GM20000 (cell line): ENCODE data around the gene SCARB1.

ENCODE experiments used
- DNase-seq: peaks from one replicate; pipeline ENCODE4 v3.0.0; 2012; ENCODE audit warnings: low spot score
- TF ChIP-seq, protein P1 (sequence below): IDR thresholded peaks from 2 replicates; pipeline ENCODE4 v1.5.1; 2012; ENCODE audit warnings: mild to moderate bottlenecking, control low read depth; ENCODE audit errors: extremely low read depth, missing control alignments

Gene SCARB1

DNA sequence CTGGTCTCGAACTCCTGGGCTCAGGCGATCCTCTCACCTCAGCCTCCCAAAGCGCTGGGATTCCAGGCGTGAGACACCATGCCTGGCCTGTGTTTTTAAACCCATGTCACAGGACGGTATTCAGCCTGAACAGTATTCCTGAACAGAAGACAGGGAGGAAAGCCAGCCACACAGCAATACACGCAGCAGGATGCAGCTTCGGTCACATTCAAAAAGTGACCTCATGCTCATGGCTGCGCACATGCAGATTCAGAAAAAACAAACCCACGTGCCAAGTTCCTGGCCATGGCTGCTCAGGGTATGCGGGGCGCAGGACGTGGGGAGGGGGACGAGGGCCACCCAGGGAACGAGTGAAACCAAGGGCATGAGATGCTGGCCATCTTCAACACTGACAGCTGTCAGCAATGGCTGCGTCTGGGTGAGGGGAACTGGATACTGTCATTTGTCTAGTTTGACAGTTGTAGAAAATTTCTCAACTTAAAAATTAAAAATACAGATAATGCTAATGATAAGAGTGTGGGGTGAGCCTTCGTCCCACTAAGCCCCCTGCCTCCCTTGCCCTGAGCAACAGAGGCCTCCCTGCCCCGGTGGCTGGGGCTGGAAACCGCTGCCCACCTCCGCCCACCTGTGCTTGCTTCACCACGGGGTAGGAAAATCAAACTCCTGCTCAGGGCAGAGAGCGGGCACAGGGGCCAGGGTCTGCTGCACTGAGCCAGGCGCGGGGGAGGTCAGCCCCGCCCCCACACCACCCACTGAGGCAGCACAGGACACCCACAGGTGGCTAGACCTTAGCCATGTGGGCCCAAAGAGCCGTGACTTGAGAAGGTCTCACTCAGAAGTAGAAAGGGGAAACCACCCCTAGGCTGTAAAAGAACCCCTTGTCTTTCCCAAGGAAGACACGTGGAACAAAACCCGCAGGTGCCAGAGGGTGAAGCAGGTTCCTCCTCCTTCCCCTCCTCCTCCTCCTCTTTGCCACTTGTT is 84.2 kb downstream of the SCARB1 start:
- TF ChIP-seq, protein P1, sequence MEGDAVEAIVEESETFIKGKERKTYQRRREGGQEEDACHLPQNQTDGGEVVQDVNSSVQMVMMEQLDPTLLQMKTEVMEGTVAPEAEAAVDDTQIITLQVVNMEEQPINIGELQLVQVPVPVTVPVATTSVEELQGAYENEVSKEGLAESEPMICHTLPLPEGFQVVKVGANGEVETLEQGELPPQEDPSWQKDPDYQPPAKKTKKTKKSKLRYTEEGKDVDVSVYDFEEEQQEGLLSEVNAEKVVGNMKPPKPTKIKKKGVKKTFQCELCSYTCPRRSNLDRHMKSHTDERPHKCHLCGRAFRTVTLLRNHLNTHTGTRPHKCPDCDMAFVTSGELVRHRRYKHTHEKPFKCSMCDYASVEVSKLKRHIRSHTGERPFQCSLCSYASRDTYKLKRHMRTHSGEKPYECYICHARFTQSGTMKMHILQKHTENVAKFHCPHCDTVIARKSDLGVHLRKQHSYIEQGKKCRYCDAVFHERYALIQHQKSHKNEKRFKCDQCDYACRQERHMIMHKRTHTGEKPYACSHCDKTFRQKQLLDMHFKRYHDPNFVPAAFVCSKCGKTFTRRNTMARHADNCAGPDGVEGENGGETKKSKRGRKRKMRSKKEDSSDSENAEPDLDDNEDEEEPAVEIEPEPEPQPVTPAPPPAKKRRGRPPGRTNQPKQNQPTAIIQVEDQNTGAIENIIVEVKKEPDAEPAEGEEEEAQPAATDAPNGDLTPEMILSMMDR: no peak

DNA sequence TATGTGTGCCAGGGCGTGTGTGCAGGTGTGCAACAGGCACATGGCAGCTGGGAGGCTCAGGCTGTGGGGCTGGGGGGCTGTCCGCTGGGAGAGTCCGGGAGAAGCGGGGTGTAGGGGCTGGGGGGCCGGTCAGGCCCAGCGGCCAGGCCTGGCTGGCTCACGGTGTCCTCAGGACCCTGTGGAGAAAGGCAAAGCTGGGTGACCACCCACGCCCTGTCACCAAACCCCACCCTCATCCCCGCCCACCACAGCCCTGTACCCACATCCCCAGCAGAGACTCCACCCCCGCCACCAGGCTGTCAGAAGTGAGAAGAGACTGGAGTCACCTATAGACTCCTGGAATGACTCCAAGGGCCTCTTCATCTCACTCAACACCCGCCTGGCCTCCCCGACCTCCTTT is 85.3 kb downstream of the SCARB1 start:
- TF ChIP-seq, protein P1: no peak
- DNase-seq: no peak

More for the DNA sequence above, 84.2 kb downstream of the SCARB1 start:
- DNase-seq: peak; percentile 67

DNA sequence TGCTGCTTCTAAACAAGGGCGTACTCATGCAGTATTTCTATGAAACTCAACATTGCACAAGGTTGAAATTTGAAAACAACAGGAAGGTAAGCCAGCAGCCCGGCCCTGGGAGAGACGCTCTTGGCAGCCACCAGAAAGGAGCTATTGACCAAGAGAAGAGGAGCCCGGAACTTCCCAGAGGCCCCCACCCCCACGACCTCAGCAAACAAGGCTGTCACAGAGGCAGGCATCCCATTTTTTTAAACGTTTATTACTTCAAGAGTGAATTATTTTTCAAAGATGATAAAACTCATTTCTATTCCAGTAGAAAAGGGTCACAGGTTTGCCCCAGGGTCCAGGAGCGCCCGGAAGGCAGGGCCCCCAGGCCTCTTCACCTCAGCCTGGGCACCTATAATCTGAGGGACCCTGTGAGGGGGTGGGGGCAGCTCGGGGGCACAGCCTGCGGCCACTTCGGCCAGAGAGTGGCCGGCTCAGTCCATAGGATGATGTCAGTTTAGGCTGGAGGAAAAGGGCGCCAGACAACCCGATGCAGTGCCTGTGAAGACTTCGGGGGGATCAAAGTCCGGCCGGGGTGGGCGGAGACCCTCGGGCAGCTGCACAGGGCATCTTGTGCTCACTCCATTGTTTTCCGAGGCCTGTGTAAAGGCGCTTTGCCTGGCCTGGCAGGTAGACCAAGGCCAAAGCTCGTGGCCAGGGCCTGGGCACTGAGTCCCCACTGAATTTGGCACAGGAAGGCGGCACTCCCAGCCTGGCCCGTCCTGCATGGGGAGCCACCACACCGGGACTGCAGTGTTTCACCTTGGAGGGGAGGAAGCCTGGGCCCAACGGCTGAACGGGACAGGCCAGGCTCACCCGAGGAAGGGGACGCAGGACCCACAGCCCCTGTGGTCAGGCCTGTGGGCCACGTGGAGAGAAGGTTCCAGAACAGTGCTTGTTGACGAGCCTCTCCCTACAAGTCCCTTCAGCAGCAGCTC is 86.0 kb downstream of the SCARB1 start:
- DNase-seq: no peak
- TF ChIP-seq, protein P1: no peak

GRCh38 chr12:124776125-124776513 is 87.5 kb downstream of the SCARB1 start:
- TF ChIP-seq, protein P1: no peak
- DNase-seq: no peak

DNA sequence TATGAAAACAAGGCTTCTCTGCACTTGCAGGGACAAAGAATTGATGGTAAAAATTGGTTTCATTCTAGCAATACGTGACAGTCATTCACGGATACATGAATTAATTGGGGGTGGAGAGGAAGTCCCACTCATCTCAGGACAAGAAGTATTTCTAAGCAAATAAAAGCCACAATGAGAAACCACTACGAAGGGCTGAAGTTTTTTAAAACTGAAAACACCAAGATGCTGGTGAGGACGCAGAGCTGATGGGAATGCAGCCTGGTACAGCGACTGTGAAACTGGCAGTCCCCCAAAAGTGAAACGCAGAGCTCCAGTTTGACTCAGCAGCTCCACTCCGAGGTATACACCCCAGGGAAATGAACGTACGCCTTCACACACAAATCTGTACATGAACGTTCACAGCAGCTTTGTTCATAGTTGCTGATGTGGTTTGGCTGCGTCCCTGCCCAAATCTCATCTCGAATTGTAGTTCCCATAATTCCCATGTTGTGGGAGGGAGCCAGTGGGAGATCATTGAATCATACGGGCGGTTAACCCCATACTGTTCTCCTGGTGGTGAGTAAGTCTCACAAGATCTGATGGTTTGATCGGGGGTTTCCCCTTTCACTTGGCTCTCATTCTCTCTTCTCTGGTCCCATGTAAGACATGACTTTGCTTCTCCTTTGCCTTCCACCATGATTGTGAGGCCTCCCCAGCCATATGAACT is 89.0 kb downstream of the SCARB1 start:
- DNase-seq: peak; percentile 83
- TF ChIP-seq, protein P1: no peak

- TF ChIP-seq, protein P1: no peak
- DNase-seq: peak; percentile 79
Measured at GRCh38 chr12:124774054-124774461, 89.6 kb downstream of the SCARB1 start.
